ENCODE data around the gene TRANK1.

Gene TRANK1

DNA sequence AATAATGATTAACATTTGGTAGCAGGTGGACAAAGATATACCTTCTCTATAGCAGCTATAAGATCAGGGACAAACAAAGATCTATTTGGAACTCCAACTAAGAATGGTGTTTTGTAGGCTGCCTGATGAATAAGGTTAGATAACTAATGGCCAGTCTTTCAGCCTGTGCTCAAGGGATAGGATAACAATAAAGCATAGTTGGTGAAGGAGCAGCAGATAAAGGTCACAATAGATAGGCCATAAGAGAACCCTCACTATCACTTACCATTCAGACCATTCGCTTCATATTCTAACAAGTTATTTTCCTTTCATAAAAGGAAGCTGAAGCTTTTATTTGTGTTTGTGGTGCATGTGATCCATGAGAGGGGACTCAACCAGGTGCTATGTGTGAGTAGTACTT, 28.3 kb upstream of the TRANK1 start:
- H3K9me2 ChIP-seq (replicated peaks; ENCODE audit: insufficient read depth, low read length), result no peaks in the 10 kb centered on the region; the same call in 1 of the 2 replicates
- no peaks in the 10 kb centered on the region for H3K79me2 ChIP-seq (ENCODE audit: low read length)
- TF ChIP-seq CTCF (IDR thresholded peaks at IDR 0.05; ENCODE audit: low read length), result no peak
- no peak for TF ChIP-seq EZH2phosphoT487 (IDR thresholded peaks at IDR 0.05; ENCODE audit: low read length)
- TF ChIP-seq EZH2 (optimal IDR thresholded peaks at IDR 0.05; ENCODE audit: low read depth, low read length), result no peak
- no peak for DNase-seq
- no peak overlapping the region for H3K4me2 ChIP-seq (ENCODE audit: low read depth, low read length)
- no peaks in the 10 kb centered on the region for H3K9me3 ChIP-seq (replicated peaks; ENCODE audit: insufficient read depth, low read length)
- H3K4me3 ChIP-seq (ENCODE audit: low read length), result no peak overlapping the region
- H3K4me1 ChIP-seq (ENCODE audit: low read length), result peaks cover 6% of the 10 kb centered on the region; the same call in 1 of the 2 replicates
- no peaks in the 10 kb centered on the region for H3K36me3 ChIP-seq (replicated peaks; ENCODE audit: insufficient read depth, low read length)
- no peaks in the 10 kb centered on the region for H3K27me3 ChIP-seq (replicated peaks; ENCODE audit: insufficient read depth, low read length)
- no peaks in the 10 kb centered on the region for H4K20me1 ChIP-seq (ENCODE audit: insufficient read depth, low read length)
- H3K27ac ChIP-seq (ENCODE audit: low read length), result no peak overlapping the region
- H3K9ac ChIP-seq (ENCODE audit: low read length), result no peak overlapping the region
- no peaks in the 10 kb centered on the region for H3F3A ChIP-seq (ENCODE audit: insufficient read depth, low read length)
- H2AFZ ChIP-seq (ENCODE audit: low read length), result no peak overlapping the region

- no peaks in the 10 kb centered on the region; the same call in 1 of the 2 replicates for H3K9me2 ChIP-seq (replicated peaks; ENCODE audit: insufficient read depth, low read length)
- H3K4me2 ChIP-seq (ENCODE audit: low read depth, low read length), result no peak overlapping the region
- DNase-seq, result no peak
- H3K9me3 ChIP-seq (replicated peaks; ENCODE audit: insufficient read depth, low read length), result no peaks in the 10 kb centered on the region
- no peaks in the 10 kb centered on the region for H3F3A ChIP-seq (ENCODE audit: insufficient read depth, low read length)
- no peaks in the 10 kb centered on the region for H3K27me3 ChIP-seq (replicated peaks; ENCODE audit: insufficient read depth, low read length)
- TF ChIP-seq CTCF (IDR thresholded peaks at IDR 0.05; ENCODE audit: low read length) (no peak), EZH2 (optimal IDR thresholded peaks at IDR 0.05; ENCODE audit: low read depth, low read length) (no peak), EZH2phosphoT487 (IDR thresholded peaks at IDR 0.05; ENCODE audit: low read length) (no peak)
- no peaks in the 10 kb centered on the region for H3K79me2 ChIP-seq (ENCODE audit: low read length)
- H3K36me3 ChIP-seq (replicated peaks; ENCODE audit: insufficient read depth, low read length), result no peaks in the 10 kb centered on the region
- H3K4me3 ChIP-seq (ENCODE audit: low read length), result no peak overlapping the region
- H3K9ac ChIP-seq (ENCODE audit: low read length), result no peak overlapping the region
- H4K20me1 ChIP-seq (ENCODE audit: insufficient read depth, low read length), result no peaks in the 10 kb centered on the region
- H2AFZ ChIP-seq (ENCODE audit: low read length), result no peak overlapping the region
- peaks cover 6% of the 10 kb centered on the region; the same call in 1 of the 2 replicates for H3K4me1 ChIP-seq (ENCODE audit: low read length)
- no peak overlapping the region for H3K27ac ChIP-seq (ENCODE audit: low read length)
These were observed 27.3 kb upstream of the TRANK1 start for GRCh38 chr3:36972163-36972562.

DNA sequence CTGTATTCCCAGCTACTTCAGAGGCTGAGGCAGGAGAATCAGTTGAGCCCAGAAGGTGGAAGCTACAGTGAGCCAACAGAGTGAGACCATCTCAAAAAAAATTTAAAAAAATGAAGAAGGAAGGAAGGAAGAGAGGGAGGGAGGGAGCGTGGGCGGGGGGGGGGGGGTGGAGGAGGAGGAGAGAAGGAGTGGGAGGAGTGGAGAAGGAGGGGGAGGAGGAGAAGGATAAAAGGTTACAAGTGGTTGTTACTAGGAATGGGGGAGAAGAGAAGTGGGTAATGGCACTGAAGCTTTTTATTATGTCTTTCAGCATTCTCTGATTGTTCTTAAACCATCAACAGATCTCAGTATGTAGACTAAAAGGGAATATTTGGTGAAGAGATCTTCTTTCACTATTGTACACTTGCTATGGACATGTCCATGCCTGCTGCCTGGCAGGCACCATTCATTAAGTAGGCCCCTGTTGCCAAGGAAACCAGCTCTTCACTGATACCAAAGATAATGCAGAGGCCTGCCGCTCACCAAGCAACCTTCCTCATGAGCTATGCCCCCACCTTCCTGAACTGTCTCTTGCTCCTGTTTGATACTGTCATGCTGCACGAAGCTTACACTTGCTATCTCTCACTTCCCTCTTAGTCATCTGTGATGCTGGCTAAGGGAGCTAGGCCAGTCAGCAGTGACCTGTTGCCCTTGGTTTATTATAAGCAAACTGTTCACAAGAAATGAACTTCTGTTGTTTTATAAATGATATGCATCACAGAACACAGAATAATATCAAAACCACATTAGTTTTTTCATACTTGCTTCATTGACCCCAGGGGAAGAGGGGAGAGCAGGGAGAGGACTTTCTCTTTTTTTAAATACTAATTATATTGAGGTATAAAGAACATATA, 24.9 kb upstream of the TRANK1 start:
- Histone ChIP-seq H3K27me3 (replicated peaks; ENCODE audit: insufficient read depth, low read length) (no peaks in the 10 kb centered on the region), H3K4me3 (ENCODE audit: low read length) (no peak overlapping the region), H3K4me2 (ENCODE audit: low read depth, low read length) (no peak overlapping the region), H3K9ac (ENCODE audit: low read length) (no peak overlapping the region), H4K20me1 (ENCODE audit: insufficient read depth, low read length) (no peaks in the 10 kb centered on the region), H3K79me2 (ENCODE audit: low read length) (no peaks in the 10 kb centered on the region), H3K9me3 (replicated peaks; ENCODE audit: insufficient read depth, low read length) (no peaks in the 10 kb centered on the region), H3K4me1 (ENCODE audit: low read length) (peaks cover 6% of the 10 kb centered on the region; the same call in 1 of the 2 replicates), H3K9me2 (replicated peaks; ENCODE audit: insufficient read depth, low read length) (no peaks in the 10 kb centered on the region; the same call in 1 of the 2 replicates), H3F3A (ENCODE audit: insufficient read depth, low read length) (no peaks in the 10 kb centered on the region), H3K36me3 (replicated peaks; ENCODE audit: insufficient read depth, low read length) (no peaks in the 10 kb centered on the region), H2AFZ (ENCODE audit: low read length) (no peak overlapping the region), H3K27ac (ENCODE audit: low read length) (no peak overlapping the region)
- no peak for DNase-seq
- TF ChIP-seq EZH2 (optimal IDR thresholded peaks at IDR 0.05; ENCODE audit: low read depth, low read length) (no peak), CTCF (IDR thresholded peaks at IDR 0.05; ENCODE audit: low read length) (no peak), EZH2phosphoT487 (IDR thresholded peaks at IDR 0.05; ENCODE audit: low read length) (no peak)

All from MM.1S (cell line).